GM19043 (cell line): ENCODE results near the gene IFT43.

Experiments
- ATAC-seq: cut with Tn5 transposase; IDR thresholded peaks from one replicate; pipeline ENCODE4 v1.9.1; 2021; ENCODE audit warnings: low read depth; ENCODE audit not compliant: unreplicated experiment

Gene IFT43

GRCh38 chr14:76067536-76067935, 82.0 kb downstream of the IFT43 start:
- no peak for ATAC-seq

GRCh38 chr14:76073717-76074116, 88.2 kb downstream of the IFT43 start:
- ATAC-seq = no peak

- no peak for ATAC-seq
These were observed 91.8 kb downstream of the IFT43 start for GRCh38 chr14:76077340-76077739.

- no peak for ATAC-seq
These were observed 92.9 kb downstream of the IFT43 start for GRCh38 chr14:76078501-76078900.

- no peak for ATAC-seq
These were observed 94.5 kb downstream of the IFT43 start for GRCh38 chr14:76080025-76080424.

- no peak for ATAC-seq
These were observed 94.9 kb downstream of the IFT43 start for GRCh38 chr14:76080471-76080870.

GRCh38 chr14:76081642-76082041, 96.1 kb downstream of the IFT43 start:
- ATAC-seq = no peak

GRCh38 chr14:76083796-76084765, 98.5 kb downstream of the IFT43 start:
- ATAC-seq = no peak

GRCh38 chr14:76085358-76085757, 99.8 kb downstream of the IFT43 start:
- no peak for ATAC-seq

- no peak for ATAC-seq
These were observed 101.1 kb downstream of the IFT43 start for GRCh38 chr14:76086636-76087035.

GRCh38 chr14:76088326-76088725, 102.8 kb downstream of the IFT43 start:
- no peak for ATAC-seq

- no peak for ATAC-seq
These were observed 103.4 kb downstream of the IFT43 start for GRCh38 chr14:76088771-76089571.

- ATAC-seq = no peak
These were observed 104.0 kb downstream of the IFT43 start for GRCh38 chr14:76089575-76089974.

- ATAC-seq = no peak
These were observed 105.2 kb downstream of the IFT43 start for GRCh38 chr14:76090616-76091391.

GRCh38 chr14:76093077-76093476, 107.5 kb downstream of the IFT43 start:
- ATAC-seq = no peak

GRCh38 chr14:76096257-76096656, 110.7 kb downstream of the IFT43 start:
- ATAC-seq = no peak

- ATAC-seq = no peak
These were observed 112.0 kb downstream of the IFT43 start for GRCh38 chr14:76097547-76097946.

- no peak for ATAC-seq
These were observed 112.5 kb downstream of the IFT43 start for GRCh38 chr14:76098047-76098446.

GRCh38 chr14:76098916-76099675, 113.5 kb downstream of the IFT43 start:
- no peak for ATAC-seq

GRCh38 chr14:76100236-76100635, 114.7 kb downstream of the IFT43 start:
- ATAC-seq = no peak
